ENCODE results near the gene USP54. TPM values are rescaled to one million over a fixed set of nuclear protein-coding genes. Genes with fewer than 3 reads are reported as not detected.

The USP54 gene
- polyA plus RNA-seq, 1 donor from 2014 or later: 12.7 TPM

DNA sequence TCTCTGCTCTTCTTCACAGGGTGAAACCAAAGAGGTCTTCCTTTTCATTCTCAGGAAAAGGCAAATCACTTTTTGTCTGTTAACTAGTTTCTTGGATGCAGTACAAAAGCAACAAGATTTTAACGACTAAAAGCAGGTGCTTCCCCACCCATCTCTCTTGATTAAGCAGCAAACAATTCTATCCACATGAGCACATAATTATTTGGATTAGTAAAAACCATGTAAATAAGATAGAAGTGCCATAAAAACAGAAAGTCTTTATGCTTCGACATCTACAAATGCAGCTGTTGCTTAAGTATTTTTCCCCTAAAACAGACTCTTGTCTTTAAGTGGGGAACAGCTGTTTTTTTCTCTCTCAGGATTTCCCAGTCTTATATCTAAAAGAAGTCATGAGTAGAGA lies 37.4 kb downstream of the USP54 start:
- Histone ChIP-seq H3K9me3 (ENCODE audit: low read length) (no peaks in the 10 kb centered on the region), H3K4me2 (ENCODE audit: low read length) (no peak overlapping the region), H3K27ac (ENCODE audit: low read length) (no peak overlapping the region), H3K27me3 (ENCODE audit: insufficient read depth, low read depth, low read length) (no peaks in the 10 kb centered on the region), H4K20me1 (ENCODE audit: insufficient read depth) (no peaks in the 10 kb centered on the region), H3F3A (ENCODE audit: insufficient read depth, low read length, poor library complexity, severe bottlenecking) (no peaks in the 10 kb centered on the region), H2AFZ (ENCODE audit: low read depth, low read length) (no peak overlapping the region), H3K36me3 (ENCODE audit: insufficient read depth, low read length) (no peaks in the 10 kb centered on the region), H3K4me3 (ENCODE audit: low read length) (no peak overlapping the region), H3K79me2 (replicated peaks; ENCODE audit: insufficient read depth, low read length) (no peaks in the 10 kb centered on the region), H3K9me2 (ENCODE audit: insufficient read depth, low read length) (no peaks in the 10 kb centered on the region), H3K9ac (ENCODE audit: low read length) (no peak overlapping the region)
- TF ChIP-seq EZH2 (IDR thresholded peaks at IDR 0.05; ENCODE audit: borderline replicate concordance, insufficient read depth, low read length, poor library complexity, severe bottlenecking): no peak
- TF ChIP-seq, protein P1, sequence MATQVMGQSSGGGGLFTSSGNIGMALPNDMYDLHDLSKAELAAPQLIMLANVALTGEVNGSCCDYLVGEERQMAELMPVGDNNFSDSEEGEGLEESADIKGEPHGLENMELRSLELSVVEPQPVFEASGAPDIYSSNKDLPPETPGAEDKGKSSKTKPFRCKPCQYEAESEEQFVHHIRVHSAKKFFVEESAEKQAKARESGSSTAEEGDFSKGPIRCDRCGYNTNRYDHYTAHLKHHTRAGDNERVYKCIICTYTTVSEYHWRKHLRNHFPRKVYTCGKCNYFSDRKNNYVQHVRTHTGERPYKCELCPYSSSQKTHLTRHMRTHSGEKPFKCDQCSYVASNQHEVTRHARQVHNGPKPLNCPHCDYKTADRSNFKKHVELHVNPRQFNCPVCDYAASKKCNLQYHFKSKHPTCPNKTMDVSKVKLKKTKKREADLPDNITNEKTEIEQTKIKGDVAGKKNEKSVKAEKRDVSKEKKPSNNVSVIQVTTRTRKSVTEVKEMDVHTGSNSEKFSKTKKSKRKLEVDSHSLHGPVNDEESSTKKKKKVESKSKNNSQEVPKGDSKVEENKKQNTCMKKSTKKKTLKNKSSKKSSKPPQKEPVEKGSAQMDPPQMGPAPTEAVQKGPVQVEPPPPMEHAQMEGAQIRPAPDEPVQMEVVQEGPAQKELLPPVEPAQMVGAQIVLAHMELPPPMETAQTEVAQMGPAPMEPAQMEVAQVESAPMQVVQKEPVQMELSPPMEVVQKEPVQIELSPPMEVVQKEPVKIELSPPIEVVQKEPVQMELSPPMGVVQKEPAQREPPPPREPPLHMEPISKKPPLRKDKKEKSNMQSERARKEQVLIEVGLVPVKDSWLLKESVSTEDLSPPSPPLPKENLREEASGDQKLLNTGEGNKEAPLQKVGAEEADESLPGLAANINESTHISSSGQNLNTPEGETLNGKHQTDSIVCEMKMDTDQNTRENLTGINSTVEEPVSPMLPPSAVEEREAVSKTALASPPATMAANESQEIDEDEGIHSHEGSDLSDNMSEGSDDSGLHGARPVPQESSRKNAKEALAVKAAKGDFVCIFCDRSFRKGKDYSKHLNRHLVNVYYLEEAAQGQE (IDR thresholded peaks at IDR 0.05; ENCODE audit: borderline replicate concordance): no peak
- no peak for TF ChIP-seq SMC3 (conservative IDR thresholded peaks at IDR 0.05; ENCODE audit: poor library complexity)
- TF ChIP-seq POLR2AphosphoS5 (IDR thresholded peaks at IDR 0.05): no peak
- TF ChIP-seq EP300 (conservative IDR thresholded peaks at IDR 0.05; ENCODE audit: poor library complexity, severe bottlenecking): no peak
- TF ChIP-seq TAF1 (IDR thresholded peaks at IDR 0.05; ENCODE audit: low read depth): no peak
- TF ChIP-seq RAD21 (conservative IDR thresholded peaks at IDR 0.05): no peak
- TF ChIP-seq, protein P2, sequence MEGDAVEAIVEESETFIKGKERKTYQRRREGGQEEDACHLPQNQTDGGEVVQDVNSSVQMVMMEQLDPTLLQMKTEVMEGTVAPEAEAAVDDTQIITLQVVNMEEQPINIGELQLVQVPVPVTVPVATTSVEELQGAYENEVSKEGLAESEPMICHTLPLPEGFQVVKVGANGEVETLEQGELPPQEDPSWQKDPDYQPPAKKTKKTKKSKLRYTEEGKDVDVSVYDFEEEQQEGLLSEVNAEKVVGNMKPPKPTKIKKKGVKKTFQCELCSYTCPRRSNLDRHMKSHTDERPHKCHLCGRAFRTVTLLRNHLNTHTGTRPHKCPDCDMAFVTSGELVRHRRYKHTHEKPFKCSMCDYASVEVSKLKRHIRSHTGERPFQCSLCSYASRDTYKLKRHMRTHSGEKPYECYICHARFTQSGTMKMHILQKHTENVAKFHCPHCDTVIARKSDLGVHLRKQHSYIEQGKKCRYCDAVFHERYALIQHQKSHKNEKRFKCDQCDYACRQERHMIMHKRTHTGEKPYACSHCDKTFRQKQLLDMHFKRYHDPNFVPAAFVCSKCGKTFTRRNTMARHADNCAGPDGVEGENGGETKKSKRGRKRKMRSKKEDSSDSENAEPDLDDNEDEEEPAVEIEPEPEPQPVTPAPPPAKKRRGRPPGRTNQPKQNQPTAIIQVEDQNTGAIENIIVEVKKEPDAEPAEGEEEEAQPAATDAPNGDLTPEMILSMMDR (IDR thresholded peaks at IDR 0.05; ENCODE audit: poor library complexity, severe bottlenecking): no peak
- TF ChIP-seq MXI1 (conservative IDR thresholded peaks at IDR 0.05; ENCODE audit: poor library complexity, severe bottlenecking): no peak

- no peak overlapping the region for H3K27ac ChIP-seq (ENCODE audit: low read length)
These were observed 38.1 kb downstream of the USP54 start for GRCh38 chr10:73552819-73553715.

More at GRCh38 chr10:73552819-73553715, 38.1 kb downstream of the USP54 start:
- Histone ChIP-seq H3K36me3 (ENCODE audit: insufficient read depth, low read length) (no peaks in the 10 kb centered on the region), H3K9me2 (ENCODE audit: insufficient read depth, low read length) (no peaks in the 10 kb centered on the region), H3F3A (ENCODE audit: insufficient read depth, low read length, poor library complexity, severe bottlenecking) (no peaks in the 10 kb centered on the region), H4K20me1 (ENCODE audit: insufficient read depth) (no peaks in the 10 kb centered on the region), H3K9ac (ENCODE audit: low read length) (no peak overlapping the region), H3K9me3 (ENCODE audit: low read length) (no peaks in the 10 kb centered on the region), H3K4me3 (ENCODE audit: low read length) (no peak overlapping the region), H2AFZ (ENCODE audit: low read depth, low read length) (no peak overlapping the region), H3K79me2 (replicated peaks; ENCODE audit: insufficient read depth, low read length) (no peaks in the 10 kb centered on the region), H3K27me3 (ENCODE audit: insufficient read depth, low read depth, low read length) (no peaks in the 10 kb centered on the region), H3K4me2 (ENCODE audit: low read length) (no peak overlapping the region)
- TF ChIP-seq SMC3 (conservative IDR thresholded peaks at IDR 0.05; ENCODE audit: poor library complexity): no peak
- TF ChIP-seq POLR2AphosphoS5 (IDR thresholded peaks at IDR 0.05): no peak
- TF ChIP-seq RAD21 (conservative IDR thresholded peaks at IDR 0.05): no peak
- no peak for TF ChIP-seq TAF1 (IDR thresholded peaks at IDR 0.05; ENCODE audit: low read depth)
- no peak for TF ChIP-seq EZH2 (IDR thresholded peaks at IDR 0.05; ENCODE audit: borderline replicate concordance, insufficient read depth, low read length, poor library complexity, severe bottlenecking)
- no peak for TF ChIP-seq EP300 (conservative IDR thresholded peaks at IDR 0.05; ENCODE audit: poor library complexity, severe bottlenecking)
- TF ChIP-seq MXI1 (conservative IDR thresholded peaks at IDR 0.05; ENCODE audit: poor library complexity, severe bottlenecking): no peak
- TF ChIP-seq, protein P2 (IDR thresholded peaks at IDR 0.05; ENCODE audit: poor library complexity, severe bottlenecking): no peak
- TF ChIP-seq, protein P1 (IDR thresholded peaks at IDR 0.05; ENCODE audit: borderline replicate concordance): no peak

Measured in neural cell (in vitro differentiated cells).